Prostate gland (tissue), 2 donors: Measurements from ENCODE around the gene STAT5A. TPM values are rescaled to one million over a fixed set of nuclear protein-coding genes. Genes with fewer than 3 reads are reported as not detected.

ENCODE experiments used
- DNase-seq: peaks from one replicate; pipeline ENCODE4 v3.0.0-alpha.2; 2019; ENCODE audit warnings: low spot score
- H3K27ac ChIP-seq, 2 donors: fragments of 200-600 bp; sonication (generic); 2 replicates each; pipeline ENCODE4 v1.5.1; 2017 to 2019
- H3K27me3 ChIP-seq: fragments of 200-600 bp; sonication (generic); replicated peaks from 2 replicates; pipeline ENCODE4 v1.5.1; 2019; ENCODE audit not compliant: insufficient read depth
- H3K36me3 ChIP-seq, 2 donors: fragments of 200-600 bp; sonication (generic); 1 replicate in 1 of 2; 2 replicates in 1 of 2; pipeline versions ENCODE4 v1.5.1 to v1.8.1; 2017 to 2019
- H3K4me1 ChIP-seq: fragments of 200-600 bp; sonication (generic); replicated peaks from 2 replicates; pipeline ENCODE4 v1.5.1; 2019
- H3K4me3 ChIP-seq, 2 donors: fragments of 200-600 bp; sonication (generic); 2 replicates each; pipeline ENCODE4 v1.5.1; 2017 to 2019
- H3K9me3 ChIP-seq: fragments of 200-600 bp; sonication (generic); 2 replicates; pipeline ENCODE4 v1.5.1; 2017
- CTCF ChIP-seq, 4 experiments: fragments of 200-600 bp in 2 of 4; fragments of 450-650 bp in 2 of 4; sonication (generic) in 2 of 4; IDR thresholded peaks; 1 replicate in 3 of 4; 2 replicates in 1 of 4; pipeline ENCODE4 v1.5.1; 2016 to 2019; ENCODE audit warnings: antibody characterized with exemption in 4 of 4, mild to moderate bottlenecking in 2 of 4, moderate library complexity in 2 of 4
- POLR2A ChIP-seq: fragments of 450-650 bp; IDR thresholded peaks from one replicate; pipeline ENCODE4 v1.6.1; 2016; ENCODE audit warnings: antibody characterized with exemption, mild to moderate bottlenecking
- POLR2AphosphoS5 ChIP-seq: sonication (generic); formaldehyde crosslinking; IDR thresholded peaks from one replicate; pipeline ENCODE4 v1.6.1; 2017; ENCODE audit warnings: antibody characterized with exemption
- WGBS: methylation state at CpG from one replicate; pipeline ENCODE4 v1.1.5; 2018; 5-methylcytosine and 5-hydroxymethylcytosine counted together
- intact Hi-C: fragments of 100-400 bp; cut with DNase I; formaldehyde crosslinking; loops from one replicate; pipeline ENCODE4 v1.14.2; 2022
- total RNA-seq, 2 donors: library from RNA; depleted of rRNA; stranded (reverse); fragments of >200 nt; gene quantifications; one replicate each; pipeline ENCODE4 v1.1.0, GENCODE V29; 2016

The STAT5A gene
- total RNA-seq, 2 donors from 2014 or later = 31.1 to 45.8 TPM

GRCh38 chr17:42285346-42286050 lies 2.8 kb upstream of the STAT5A start:
- no peak overlapping the region for H3K4me3 ChIP-seq
- intact Hi-C loops = no loop called here
- H3K9me3 ChIP-seq = no peaks in the 10 kb centered on the region
- peaks cover 3% of the 10 kb centered on the region for H3K4me1 ChIP-seq
- no peaks in the 10 kb centered on the region for H3K27me3 ChIP-seq
- DNase-seq = no peak
- TF ChIP-seq POLR2AphosphoS5 = no peak
- 94% methylated on average over 11 of the region's 11 CpGs for WGBS
- H3K27ac ChIP-seq = no peak overlapping the region
- H3K36me3 ChIP-seq = no peaks in the 10 kb centered on the region

- no peaks in the 10 kb centered on the region for H3K27me3 ChIP-seq
- TF ChIP-seq POLR2A = no peak
- TF ChIP-seq POLR2AphosphoS5 = no peak
- no peak for TF ChIP-seq CTCF (IDR thresholded peaks at IDR 0.05)
- peak overlapping the region; percentile 3 to 73 for H3K27ac ChIP-seq
- 39% methylated on average over 5 of the region's 5 CpGs for WGBS
- DNase-seq = no peak
- H3K4me1 ChIP-seq = peaks cover 3% of the 10 kb centered on the region
- H3K9me3 ChIP-seq = no peaks in the 10 kb centered on the region
- peak overlapping the region in 1 of 2 donors; percentile 64 for H3K4me3 ChIP-seq
- no peaks in the 10 kb centered on the region for H3K36me3 ChIP-seq
- intact Hi-C loops = no loop called here
These were observed 1.7 kb upstream of the STAT5A start for GRCh38 chr17:42286411-42287221.

GRCh38 chr17:42287305-42287976 lies 857 bp upstream of the STAT5A start:
- WGBS = 20% methylated on average over 14 of the region's 14 CpGs
- Histone ChIP-seq H3K36me3 (no peaks in the 10 kb centered on the region), H3K27ac (peak overlapping the region; percentile 73 to 84), H3K4me3 (peak overlapping the region; percentile 64 to 66), H3K27me3 (no peaks in the 10 kb centered on the region), H3K9me3 (no peaks in the 10 kb centered on the region), H3K4me1 (peaks cover 3% of the 10 kb centered on the region)
- no peak for TF ChIP-seq CTCF (IDR thresholded peaks at IDR 0.05)
- TF ChIP-seq POLR2AphosphoS5 = no peak
- TF ChIP-seq POLR2A = no peak
- DNase-seq = no peak
- intact Hi-C loops = no loop called here

- H3K36me3 ChIP-seq = no peaks in the 10 kb centered on the region
- intact Hi-C loops = no loop called here
- H3K4me3 ChIP-seq = peak overlapping the region; percentile 64 to 66
- WGBS = 50% methylated on average over 36 of the region's 44 CpGs
- TF ChIP-seq CTCF (IDR thresholded peaks at IDR 0.05) (no peak), POLR2A (no peak), POLR2AphosphoS5 (no peak)
- no peak for DNase-seq
- H3K27me3 ChIP-seq = no peaks in the 10 kb centered on the region
- H3K9me3 ChIP-seq = no peaks in the 10 kb centered on the region
- H3K27ac ChIP-seq = peak overlapping the region; percentile 73 to 84
- peaks cover 3% of the 10 kb centered on the region for H3K4me1 ChIP-seq
These were observed 709 bp downstream of the STAT5A start for GRCh38 chr17:42288803-42289610.
